ENCODE measurements around the gene CASP3. TPM values are rescaled to one million over a fixed set of nuclear protein-coding genes. Genes with fewer than 3 reads are reported as not detected.

CASP3 gene
- 10 to 100 TPM; 29.7 to 48.6 (median 37.8) TPM for total RNA-seq
- long read RNA-seq, donor 1, transcript CASP3-201 (8 exons, 2,673 nt): major isoform, 15 of 30 reads
- long read RNA-seq, donor 1, transcript CASP3-206 (7 exons, 2,540 nt): minor isoform, 9 of 30 reads
- long read RNA-seq, donor 1, partial matches to known transcripts: 2 of 30 reads
- long read RNA-seq, donor 1, other reads (novel, unspliced or antisense): 3 of 30 reads
- long read RNA-seq, donor 2, transcript CASP3-201 (8 exons, 2,673 nt): major isoform, 21 of 37 reads
- long read RNA-seq, donor 2, transcript CASP3-206 (7 exons, 2,540 nt): minor isoform, 6 of 37 reads
- long read RNA-seq, donor 2, partial matches to known transcripts: 3 of 37 reads
- long read RNA-seq, donor 2, other reads (novel, unspliced or antisense): 5 of 37 reads

DNA sequence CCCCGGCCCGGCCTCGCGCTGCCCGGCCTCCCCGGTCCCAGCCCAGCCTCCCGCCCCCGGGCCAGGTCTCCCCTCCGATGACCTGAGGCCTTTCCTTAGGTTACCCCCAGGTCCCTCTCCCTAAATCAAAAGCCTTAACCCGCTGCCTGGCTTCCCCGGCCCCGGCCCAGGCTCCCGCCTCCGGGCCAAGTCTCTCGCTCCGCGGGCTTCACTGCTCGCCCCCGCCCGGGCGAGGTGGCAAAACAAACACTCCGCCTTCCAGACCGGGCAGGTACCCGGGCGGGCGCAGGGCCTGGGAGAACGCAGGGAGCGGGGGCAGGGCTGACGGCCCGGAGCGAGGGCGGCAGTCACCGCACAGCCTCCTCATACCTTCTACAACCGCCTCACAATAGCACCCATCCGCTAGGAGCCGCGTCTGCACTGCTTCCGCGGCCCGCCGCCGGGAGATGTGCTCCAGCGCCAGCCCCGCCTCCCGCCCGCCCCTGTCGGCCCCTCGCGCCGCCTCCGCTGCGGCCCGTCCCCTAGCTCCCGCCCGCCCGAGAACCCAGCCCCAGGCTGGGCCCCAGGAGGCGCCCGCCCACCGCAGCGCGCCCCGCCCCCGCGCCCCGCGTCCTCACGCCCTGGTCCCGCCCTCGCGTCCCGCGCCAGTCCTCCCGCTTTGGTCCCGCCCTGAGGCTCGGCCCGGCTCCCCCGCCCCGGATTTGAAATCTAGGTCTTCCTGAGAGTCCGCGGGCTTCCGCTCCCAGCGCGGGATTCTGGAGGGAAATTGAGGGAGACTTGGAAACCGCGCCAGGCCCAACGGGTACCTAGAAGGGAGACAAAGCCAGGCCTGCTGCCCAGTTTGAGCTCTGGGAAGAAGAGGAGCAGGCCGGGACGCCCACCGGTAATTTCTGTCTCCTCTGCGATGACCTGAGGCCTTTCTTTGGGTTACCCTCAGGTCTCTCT is at the start of gene CASP3, which contains the start of gene PRIMPOL:
Gene CASP3 (minus strand): TSS at position 422 of the 945 bp plus-strand sequence. CDS start 10,994 bp downstream, outside the sequence.
Gene PRIMPOL (plus strand): TSS at position 713 of the 945 bp plus-strand sequence. CDS start 7,403 bp downstream, outside the sequence.
- H3K4me1 ChIP-seq (ENCODE audit: low read depth): peaks cover 33% of the 10 kb centered on the region
- H3K4me3 ChIP-seq: peak within 1 kb of the TSS; percentile 83
- no peaks in the 10 kb centered on the region for H3K9me3 ChIP-seq
- H3K36me3 ChIP-seq (ENCODE audit: low read depth): no peaks in the 10 kb centered on the region
- peak; percentile 98 to 99 (median 98) for DNase-seq
- TF ChIP-seq, protein P1, sequence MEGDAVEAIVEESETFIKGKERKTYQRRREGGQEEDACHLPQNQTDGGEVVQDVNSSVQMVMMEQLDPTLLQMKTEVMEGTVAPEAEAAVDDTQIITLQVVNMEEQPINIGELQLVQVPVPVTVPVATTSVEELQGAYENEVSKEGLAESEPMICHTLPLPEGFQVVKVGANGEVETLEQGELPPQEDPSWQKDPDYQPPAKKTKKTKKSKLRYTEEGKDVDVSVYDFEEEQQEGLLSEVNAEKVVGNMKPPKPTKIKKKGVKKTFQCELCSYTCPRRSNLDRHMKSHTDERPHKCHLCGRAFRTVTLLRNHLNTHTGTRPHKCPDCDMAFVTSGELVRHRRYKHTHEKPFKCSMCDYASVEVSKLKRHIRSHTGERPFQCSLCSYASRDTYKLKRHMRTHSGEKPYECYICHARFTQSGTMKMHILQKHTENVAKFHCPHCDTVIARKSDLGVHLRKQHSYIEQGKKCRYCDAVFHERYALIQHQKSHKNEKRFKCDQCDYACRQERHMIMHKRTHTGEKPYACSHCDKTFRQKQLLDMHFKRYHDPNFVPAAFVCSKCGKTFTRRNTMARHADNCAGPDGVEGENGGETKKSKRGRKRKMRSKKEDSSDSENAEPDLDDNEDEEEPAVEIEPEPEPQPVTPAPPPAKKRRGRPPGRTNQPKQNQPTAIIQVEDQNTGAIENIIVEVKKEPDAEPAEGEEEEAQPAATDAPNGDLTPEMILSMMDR (IDR thresholded peaks at IDR 0.05): peak; percentile 22
- peak; percentile 94 for ATAC-seq
- intact Hi-C loops (cut with DNase I, micrococcal nuclease): no loop called here

DNA sequence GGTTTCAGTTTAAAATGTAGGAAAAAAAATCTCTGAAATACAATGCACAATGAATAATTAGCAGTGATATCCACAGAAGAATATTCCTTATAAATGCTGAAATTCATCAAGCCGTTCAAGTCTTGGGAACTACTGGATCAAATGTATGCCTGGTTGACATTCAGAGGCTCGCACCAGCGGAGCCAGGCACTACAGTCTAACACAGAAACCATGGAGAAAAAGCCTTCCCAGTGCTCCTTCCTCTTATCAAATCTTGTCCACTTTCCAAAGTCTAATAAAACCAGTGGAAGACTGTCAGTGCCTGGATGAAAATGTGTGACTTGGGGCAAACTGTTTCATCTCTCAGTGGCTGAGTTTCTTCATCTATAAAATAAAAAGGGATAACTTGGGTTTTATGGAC is 48.7 kb upstream of the CASP3 start:
- H3K36me3 ChIP-seq (ENCODE audit: low read depth): no peaks in the 10 kb centered on the region
- H3K9me3 ChIP-seq: no peaks in the 10 kb centered on the region
- no peak for ATAC-seq
- H3K4me1 ChIP-seq (ENCODE audit: low read depth): no peaks in the 10 kb centered on the region
- TF ChIP-seq, protein P1 (IDR thresholded peaks at IDR 0.05): no peak
- DNase-seq: no peak
- H3K4me3 ChIP-seq: no peak overlapping the region
- intact Hi-C loops (cut with DNase I, micrococcal nuclease): no loop called here

DNA sequence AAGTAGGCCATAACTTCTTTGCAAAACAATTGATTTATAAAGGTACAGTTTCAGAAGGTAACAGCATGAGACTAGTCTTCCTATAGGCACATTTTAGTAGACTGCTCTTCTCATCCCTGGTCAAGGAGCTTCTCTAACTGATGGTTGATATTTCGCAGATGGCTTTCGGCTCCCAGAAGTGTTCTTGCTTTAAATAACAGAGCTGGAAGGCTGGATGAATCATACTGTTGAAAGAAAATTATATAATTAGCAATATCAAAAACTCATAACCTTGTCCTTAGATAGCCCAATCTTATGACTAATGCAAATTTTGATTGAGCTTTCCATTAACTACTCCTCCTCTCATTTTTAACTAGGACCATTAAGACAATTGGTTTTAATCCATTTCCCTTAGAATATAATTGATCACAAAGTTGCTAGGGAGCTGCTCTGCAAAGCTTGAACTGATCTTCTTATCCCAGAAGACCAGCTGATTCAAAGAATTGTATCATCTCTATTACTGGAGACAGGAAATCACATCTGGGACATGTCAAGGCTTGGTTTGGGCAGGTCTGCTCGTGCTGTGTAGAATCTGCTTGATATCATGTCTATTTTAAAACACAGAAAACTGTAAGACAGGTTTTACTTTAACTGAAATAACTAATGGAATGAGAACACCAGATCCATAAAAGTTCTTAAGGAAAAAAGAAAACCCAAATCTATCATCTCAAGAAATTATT is 46.1 kb upstream of the CASP3 start:
- TF ChIP-seq, protein P1 (IDR thresholded peaks at IDR 0.05): no peak
- ATAC-seq (no peak), DNase-seq (no peak)
- Histone ChIP-seq H3K36me3 (ENCODE audit: low read depth) (no peaks in the 10 kb centered on the region), H3K4me1 (ENCODE audit: low read depth) (no peaks in the 10 kb centered on the region), H3K9me3 (no peaks in the 10 kb centered on the region), H3K4me3 (no peak overlapping the region)
- intact Hi-C loops (cut with DNase I, micrococcal nuclease): no loop called here

DNA sequence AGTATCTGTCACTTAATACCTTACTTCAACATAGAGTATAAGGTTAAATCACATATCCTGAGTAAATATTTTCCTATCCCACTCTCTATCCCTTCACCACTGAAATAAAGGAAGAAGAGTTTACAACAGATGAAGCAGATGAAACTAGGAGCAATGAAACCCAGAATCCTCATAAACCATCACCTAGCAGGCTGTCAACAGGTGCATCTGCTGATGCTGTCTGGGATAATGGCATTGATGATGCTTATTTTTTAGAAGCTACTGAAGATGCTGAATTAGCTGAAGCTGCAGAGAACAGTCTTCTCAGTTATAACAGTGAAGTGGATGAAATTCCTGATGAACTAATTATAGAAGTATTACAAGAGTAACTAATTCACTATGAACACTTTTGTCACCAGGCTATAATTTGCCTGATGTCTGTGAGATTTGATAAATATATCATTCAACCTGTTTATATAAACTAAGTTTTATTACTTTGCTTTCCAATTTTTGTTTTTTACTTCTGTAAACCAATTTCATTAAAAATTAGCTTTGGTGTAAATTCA is 45.2 kb upstream of the CASP3 start:
- H3K9me3 ChIP-seq: no peaks in the 10 kb centered on the region
- no peaks in the 10 kb centered on the region for H3K36me3 ChIP-seq (ENCODE audit: low read depth)
- no peaks in the 10 kb centered on the region for H3K4me1 ChIP-seq (ENCODE audit: low read depth)
- TF ChIP-seq, protein P1 (IDR thresholded peaks at IDR 0.05): no peak
- no peak overlapping the region for H3K4me3 ChIP-seq
- intact Hi-C loops (cut with DNase I, micrococcal nuclease): no loop called here
- no peak for DNase-seq
- no peak for ATAC-seq

DNA sequence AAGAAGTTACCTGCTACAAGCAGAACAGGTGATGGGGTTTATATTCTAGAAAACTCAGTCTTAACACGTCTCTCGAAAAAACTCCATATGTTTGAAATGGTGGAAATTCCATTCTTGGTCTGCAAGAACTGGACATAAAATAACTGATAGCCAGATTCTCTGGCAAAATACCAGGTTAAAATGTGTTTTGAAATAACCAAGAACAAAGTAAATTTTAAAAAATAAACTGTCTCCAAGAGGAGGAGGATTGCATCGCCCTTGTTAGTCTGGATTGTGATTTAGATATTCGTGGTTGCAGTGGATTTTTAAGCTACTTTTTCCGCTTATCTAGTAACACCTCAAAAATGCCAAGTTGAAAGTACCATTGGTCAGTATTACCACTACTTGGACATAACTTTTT is 43.8 kb upstream of the CASP3 start:
- intact Hi-C loops (cut with DNase I, micrococcal nuclease): no loop called here
- TF ChIP-seq, protein P1 (IDR thresholded peaks at IDR 0.05): no peak
- Histone ChIP-seq H3K36me3 (ENCODE audit: low read depth) (no peaks in the 10 kb centered on the region), H3K4me1 (ENCODE audit: low read depth) (no peaks in the 10 kb centered on the region), H3K9me3 (no peaks in the 10 kb centered on the region), H3K4me3 (no peak overlapping the region)
- DNase-seq: no peak
- no peak for ATAC-seq

All from mucosa of descending colon (tissue), 3 donors.